NCI-H1694 treated with DMSO at 0.1 percent for 48 hours (cell line): ENCODE measurements around the gene BRAF.
"Not testable (repeated sequence)": the region's sequence is repeated elsewhere in the genome, so short reads cannot be mapped to it uniquely, and the experiment has no call there.

Experiments used
- DNase-seq: peaks from one replicate; lab custom pipeline; 2025; lab: John Stamatoyannopoulos, UW

Gene BRAF

DNA sequence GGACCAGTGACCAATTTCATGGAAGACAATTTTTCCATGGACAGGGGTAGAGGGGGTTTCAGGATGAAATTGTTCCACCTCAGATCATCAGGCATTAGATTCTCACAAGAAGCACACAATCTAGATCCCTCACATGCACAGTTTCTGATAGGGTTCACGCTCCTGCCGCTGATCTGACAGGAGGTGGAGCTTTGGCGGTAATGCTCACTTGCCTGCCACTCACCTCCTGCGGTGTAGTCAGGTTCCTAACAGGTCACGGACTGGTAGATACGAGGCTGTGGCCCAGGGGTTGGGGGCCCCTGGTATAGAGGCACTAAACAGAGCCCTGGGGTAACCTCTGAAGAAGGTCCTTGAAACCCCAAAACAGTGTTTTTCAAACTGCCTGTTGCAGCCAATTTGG, 6.5 kb downstream of the BRAF start:
- no peak for DNase-seq

DNA sequence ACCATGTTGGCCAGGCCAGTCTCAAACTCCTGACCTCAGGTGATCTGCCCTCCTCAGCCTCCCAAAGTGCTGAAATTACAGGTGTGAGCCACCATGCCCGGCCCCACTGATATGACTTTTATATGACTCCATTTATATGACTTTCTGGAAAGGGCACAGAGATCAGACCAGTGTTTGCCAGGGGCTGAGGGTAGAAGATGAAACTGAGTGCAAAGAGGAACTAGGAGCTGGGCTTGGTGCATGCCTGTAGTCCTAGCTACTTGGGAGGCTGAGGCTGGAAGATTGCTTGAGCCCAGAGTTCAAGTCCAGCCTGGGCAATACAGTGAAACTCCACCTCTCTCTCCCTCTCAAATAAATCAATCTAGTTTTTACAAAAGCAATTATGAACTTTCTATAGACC, 7.5 kb downstream of the BRAF start:
- no peak for DNase-seq

- no peak for DNase-seq
Measured at GRCh38 chr7:140915935-140916555, 8.7 kb downstream of the BRAF start.

- no peak for DNase-seq
Measured at GRCh38 chr7:140914083-140914482, 10.6 kb downstream of the BRAF start.

DNA sequence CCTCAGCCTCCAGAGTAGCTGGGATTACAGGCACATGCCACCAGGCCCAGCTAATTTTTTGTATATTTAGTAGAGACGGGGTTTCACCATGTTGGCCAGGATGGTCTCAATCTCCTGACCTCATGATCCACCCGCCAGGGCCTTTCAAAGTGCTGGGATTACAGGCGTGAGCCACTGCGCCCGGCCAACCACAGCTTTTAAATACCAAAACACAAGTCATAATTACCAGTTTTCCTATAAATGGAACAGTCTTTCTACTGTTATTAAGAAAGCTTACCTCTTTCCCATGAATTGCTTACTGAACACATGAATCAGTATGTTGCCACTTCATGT, 11.2 kb downstream of the BRAF start:
- DNase-seq = not testable (repeated sequence)

GRCh38 chr7:140911746-140912145, 13.0 kb downstream of the BRAF start:
- no peak for DNase-seq

DNA sequence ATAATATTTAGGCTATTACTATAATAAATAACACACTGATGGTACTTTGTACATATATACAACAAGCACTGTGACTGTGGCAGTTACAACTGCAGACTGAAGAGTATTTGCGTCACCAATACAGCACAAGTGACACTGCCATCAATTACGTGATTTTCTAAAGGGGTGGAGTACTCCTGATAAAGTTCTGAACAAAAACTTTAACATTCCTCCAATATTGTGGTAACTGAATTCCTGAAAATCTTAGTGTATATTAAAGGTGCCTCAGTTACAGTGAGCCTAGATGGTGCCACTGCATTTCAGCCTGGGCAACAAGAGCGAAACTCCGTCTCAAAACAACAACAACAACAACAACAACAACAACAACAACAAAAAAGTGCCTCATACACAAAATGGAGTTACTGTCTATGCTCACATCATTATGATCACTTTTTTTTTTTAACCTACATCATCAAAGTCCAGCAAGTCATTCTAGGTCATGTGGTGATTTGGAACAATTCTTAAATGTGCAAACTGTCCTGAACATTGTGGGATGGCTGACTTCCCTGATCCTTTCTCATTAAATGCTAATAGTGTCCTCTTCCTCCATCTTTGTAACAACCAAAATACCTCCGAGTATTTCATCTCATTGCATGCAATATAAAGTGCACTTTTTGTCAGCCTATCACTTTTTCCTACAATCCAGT, 15.1 kb downstream of the BRAF start:
- DNase-seq = no peak

DNA sequence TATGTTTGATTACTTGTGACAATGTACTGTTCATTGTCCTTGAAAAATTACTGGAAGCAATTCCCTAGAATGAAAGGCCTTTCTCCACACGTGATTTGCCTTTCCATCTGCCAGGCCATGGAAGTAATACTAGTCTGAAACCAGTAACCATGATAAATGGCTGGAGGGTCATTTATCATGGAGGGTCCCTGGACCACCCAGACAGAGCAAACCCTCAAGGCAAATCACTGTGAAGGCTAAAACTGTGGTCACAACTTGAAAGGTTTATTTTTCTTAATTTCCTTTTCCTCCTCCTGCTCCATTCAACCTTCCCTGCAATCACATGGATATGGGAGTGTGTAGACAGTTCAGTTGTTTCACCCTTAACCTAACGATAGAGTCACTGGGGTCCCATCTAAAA, 16.4 kb downstream of the BRAF start:
- no peak for DNase-seq

GRCh38 chr7:140903741-140904480, 20.8 kb downstream of the BRAF start:
- DNase-seq = no peak

DNA sequence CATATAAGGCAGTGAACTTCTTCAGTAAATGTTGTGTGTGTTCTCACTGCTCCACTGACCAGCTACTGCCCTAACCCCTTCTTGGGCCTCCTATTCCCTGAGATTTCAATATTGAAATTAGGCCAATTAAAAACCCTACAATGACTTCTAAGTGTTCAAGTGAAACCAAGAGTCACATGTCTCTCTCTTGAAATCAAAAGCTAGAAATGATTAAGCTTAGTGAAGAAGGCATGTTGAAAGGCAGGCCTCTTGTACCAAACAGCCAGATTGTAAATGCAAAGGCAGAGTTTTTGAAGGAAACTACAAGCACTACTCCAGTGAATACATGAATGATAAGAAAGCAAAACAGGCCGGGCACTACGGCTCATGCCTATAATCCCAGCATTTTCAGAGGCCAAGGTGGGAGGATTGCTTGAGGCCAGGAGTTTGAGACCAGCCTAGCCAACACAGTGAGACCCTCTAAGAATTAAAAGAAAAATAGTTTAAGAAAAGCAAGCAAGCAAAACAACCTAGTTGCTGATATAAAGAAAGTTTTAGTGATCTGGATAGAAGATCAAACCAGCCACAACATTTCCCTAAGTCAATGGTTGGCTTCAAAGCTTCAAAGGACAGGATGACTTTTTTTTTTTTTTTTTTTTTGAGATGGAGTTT, 22.3 kb downstream of the BRAF start:
- no peak for DNase-seq

- DNase-seq = no peak
Measured at GRCh38 chr7:140901941-140902302, 22.8 kb downstream of the BRAF start.

- DNase-seq = no peak
Measured at GRCh38 chr7:140899883-140900282, 24.8 kb downstream of the BRAF start.

GRCh38 chr7:140898786-140899536, 25.8 kb downstream of the BRAF start:
- DNase-seq = no peak

DNA sequence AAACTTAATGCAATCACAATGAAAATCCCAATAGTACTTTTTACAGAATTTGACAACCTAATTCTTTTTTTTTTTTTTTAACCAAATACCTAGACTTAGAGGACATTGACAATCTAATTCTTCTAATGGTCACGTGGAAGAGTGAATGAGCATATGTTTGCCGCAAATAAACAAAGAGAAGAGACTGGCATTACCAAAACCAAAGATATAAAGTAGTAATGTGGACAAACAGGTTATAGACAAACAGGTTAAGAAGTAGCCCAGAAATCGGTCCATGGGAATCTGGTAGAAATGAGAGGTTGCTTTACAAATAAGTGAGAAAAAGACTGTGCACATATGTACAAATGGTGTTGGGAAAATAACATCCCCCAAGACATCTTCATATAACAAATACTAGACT, 27.7 kb downstream of the BRAF start:
- no peak for DNase-seq

GRCh38 chr7:140889645-140890044, 35.1 kb downstream of the BRAF start:
- DNase-seq = peak; percentile 64

- no peak for DNase-seq
Measured at GRCh38 chr7:140889150-140889549, 35.6 kb downstream of the BRAF start.

- DNase-seq = no peak
Measured at GRCh38 chr7:140888087-140888486, 36.6 kb downstream of the BRAF start.

DNA sequence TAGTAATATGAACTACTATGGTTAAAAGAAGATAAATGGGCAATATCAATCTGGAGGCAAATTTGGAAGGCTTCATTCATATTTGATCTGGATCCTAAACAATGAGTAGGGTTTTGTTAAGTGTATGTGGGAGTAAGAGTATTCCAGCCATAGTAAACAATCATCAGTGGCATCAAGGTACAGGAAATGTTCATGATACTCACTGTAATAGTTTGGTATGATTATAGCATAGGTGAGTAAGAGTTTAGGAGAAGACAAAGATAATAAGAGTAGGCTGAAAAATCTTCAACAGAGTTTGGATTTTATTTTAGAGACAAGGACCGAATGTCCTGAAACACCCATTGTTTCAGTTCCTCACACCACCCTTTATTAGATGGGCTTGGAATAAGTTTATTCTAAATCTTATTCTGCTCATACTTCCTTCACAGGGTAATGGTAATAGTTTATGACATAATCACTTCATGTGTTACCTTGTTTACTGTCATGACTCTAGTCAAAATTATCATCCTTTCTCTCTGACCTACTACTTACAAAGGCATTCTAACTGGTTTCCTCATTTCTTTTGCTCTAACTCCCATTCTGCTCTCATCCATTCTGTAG, 38.9 kb downstream of the BRAF start:
- DNase-seq = no peak

DNA sequence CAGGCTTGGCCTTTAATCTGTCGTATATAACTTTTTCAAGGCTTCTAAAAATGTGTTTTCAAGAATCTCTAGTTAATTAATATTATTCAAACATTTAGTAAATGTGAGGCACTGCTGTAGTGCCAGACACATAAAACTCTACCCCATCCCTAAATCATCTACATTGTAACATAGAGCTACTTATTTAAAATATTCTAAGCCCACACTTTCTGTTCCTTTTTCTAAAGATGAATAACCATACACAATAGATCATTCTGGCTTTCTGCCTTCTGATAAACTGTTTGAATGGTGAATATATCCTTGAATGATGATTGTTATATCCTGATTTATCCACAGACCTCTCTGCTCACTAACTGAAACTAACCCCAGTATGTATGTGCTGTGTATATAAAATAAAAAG, 41.4 kb downstream of the BRAF start:
- DNase-seq = no peak

GRCh38 chr7:140882834-140883233, 41.9 kb downstream of the BRAF start:
- not testable (repeated sequence) for DNase-seq

GRCh38 chr7:140881507-140882228, 43.1 kb downstream of the BRAF start:
- no peak for DNase-seq
